ENCODE results near the gene CDIP1. TPM values are rescaled to one million over a fixed set of nuclear protein-coding genes. Genes with fewer than 3 reads are reported as not detected.

CDIP1 gene
- total and polyA plus RNA-seq, 4 donors: 11.3 to 25.2 (median 12.8) TPM

DNA sequence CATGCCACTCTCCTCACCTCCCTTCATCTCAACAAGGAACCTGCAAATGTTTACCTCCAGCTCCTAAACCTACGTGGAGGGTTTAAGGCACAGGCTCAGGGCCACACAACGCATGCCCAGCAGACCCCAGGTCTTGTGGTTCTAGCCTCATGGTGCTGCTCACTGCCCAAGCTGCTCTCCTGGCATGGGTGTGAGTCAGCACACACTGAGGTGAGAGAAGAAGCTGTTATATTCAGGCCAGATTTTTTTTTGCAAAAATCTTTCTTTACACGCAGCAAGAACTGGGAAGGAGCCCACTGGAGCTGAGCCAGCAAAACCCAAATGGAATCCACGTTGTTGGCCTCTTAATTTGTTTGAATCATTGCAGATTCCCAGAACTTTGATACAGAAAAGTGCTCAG is 12.0 kb upstream of the CDIP1 start:
- peaks cover 0 to 16% (median 0%) of the 10 kb centered on the region in 5 donors for H3K4me1 ChIP-seq (ENCODE audit: control insufficient read depth in 5 of 5, insufficient read depth in 5 of 5, low read length in 5 of 5)
- DNase-seq (peak in 1 of 3 donors; percentile 38), ATAC-seq (ENCODE audit: insufficient read depth, low FRiP score) (no peak)
- H3K36me3 ChIP-seq (ENCODE audit: control insufficient read depth in 4 of 4, insufficient read depth in 4 of 4, low read length in 4 of 4): no peaks in the 10 kb centered on the region
- no peak overlapping the region for H3K27ac ChIP-seq (ENCODE audit: low read depth in 1 of 2, low read length in 1 of 2)
- no peaks in the 10 kb centered on the region for H3K27me3 ChIP-seq (ENCODE audit: control insufficient read depth in 3 of 3, insufficient read depth in 3 of 3, low read length in 2 of 3)
- TF ChIP-seq, protein P1, sequence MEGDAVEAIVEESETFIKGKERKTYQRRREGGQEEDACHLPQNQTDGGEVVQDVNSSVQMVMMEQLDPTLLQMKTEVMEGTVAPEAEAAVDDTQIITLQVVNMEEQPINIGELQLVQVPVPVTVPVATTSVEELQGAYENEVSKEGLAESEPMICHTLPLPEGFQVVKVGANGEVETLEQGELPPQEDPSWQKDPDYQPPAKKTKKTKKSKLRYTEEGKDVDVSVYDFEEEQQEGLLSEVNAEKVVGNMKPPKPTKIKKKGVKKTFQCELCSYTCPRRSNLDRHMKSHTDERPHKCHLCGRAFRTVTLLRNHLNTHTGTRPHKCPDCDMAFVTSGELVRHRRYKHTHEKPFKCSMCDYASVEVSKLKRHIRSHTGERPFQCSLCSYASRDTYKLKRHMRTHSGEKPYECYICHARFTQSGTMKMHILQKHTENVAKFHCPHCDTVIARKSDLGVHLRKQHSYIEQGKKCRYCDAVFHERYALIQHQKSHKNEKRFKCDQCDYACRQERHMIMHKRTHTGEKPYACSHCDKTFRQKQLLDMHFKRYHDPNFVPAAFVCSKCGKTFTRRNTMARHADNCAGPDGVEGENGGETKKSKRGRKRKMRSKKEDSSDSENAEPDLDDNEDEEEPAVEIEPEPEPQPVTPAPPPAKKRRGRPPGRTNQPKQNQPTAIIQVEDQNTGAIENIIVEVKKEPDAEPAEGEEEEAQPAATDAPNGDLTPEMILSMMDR (IDR thresholded peaks at IDR 0.05; ENCODE audit: control extremely low read depth, extremely low read depth): no peak
- H3K4me3 ChIP-seq: no peak overlapping the region
- no peaks in the 10 kb centered on the region for H3K9me3 ChIP-seq (ENCODE audit: control insufficient read depth in 4 of 4, insufficient read depth in 3 of 4, low read length in 3 of 4)
- H3K9ac ChIP-seq (ENCODE audit: insufficient read depth in 1 of 2, low read length in 2 of 2): no peak overlapping the region
- 43 to 69% methylated on average over 4 of the region's 4 CpGs for WGBS, 2 donors

DNA sequence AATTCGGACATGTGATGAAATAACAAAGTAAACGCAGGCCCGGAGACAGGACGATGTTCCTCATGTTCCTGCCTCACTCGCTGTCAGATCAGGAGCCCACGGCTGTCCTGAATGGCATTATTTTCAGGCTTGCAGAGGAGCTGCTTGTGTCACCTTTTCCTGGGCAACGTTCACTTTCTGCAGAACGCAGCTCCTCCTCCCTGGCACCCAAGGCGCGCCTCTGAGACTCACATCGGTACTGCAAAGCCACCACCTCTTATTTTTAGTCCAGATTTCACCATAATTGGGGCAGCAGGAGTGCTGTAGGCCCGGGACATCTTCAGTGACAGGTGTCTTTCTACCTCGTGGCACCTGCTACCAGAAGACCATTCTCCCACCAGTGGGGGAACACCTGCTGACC is 9.6 kb upstream of the CDIP1 start:
- Histone ChIP-seq H3K9me3 (ENCODE audit: control insufficient read depth in 4 of 4, insufficient read depth in 3 of 4, low read length in 3 of 4) (no peaks in the 10 kb centered on the region), H3K27ac (ENCODE audit: low read depth in 1 of 2, low read length in 1 of 2) (no peak overlapping the region), H3K36me3 (ENCODE audit: control insufficient read depth in 4 of 4, insufficient read depth in 4 of 4, low read length in 4 of 4) (no peaks in the 10 kb centered on the region), H3K4me3 (no peak overlapping the region), H3K27me3 (ENCODE audit: control insufficient read depth in 3 of 3, insufficient read depth in 3 of 3, low read length in 2 of 3) (no peaks in the 10 kb centered on the region), H3K4me1 (ENCODE audit: control insufficient read depth in 5 of 5, insufficient read depth in 5 of 5, low read length in 5 of 5) (peaks cover 0 to 12% (median 0%) of the 10 kb centered on the region in 5 donors), H3K9ac (ENCODE audit: insufficient read depth in 1 of 2, low read length in 2 of 2) (no peak overlapping the region)
- DNase-seq: no peak
- no peak for ATAC-seq (ENCODE audit: insufficient read depth, low FRiP score)
- TF ChIP-seq, protein P1 (IDR thresholded peaks at IDR 0.05; ENCODE audit: control extremely low read depth, extremely low read depth): no peak
- 81 to 88% methylated on average over 13 of the region's 13 CpGs for WGBS, 2 donors

DNA sequence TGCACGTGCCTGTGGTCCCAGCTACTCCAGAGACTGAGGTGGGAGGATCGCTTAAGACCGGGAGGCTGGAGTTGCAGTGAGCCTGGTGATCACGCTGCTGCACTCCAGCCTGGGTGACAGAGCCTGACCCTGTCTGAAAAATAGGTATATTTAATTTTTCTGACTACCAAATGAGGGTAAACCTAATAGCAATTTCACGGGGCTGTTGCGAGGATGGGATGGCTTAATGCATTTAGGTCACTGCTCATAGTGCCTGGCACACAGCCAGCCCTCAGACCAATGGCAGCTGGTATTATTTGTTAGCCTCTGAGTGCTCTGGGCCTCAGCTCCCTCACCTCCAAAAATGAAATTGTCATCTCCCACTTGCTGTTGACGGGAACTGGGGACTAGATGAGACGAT is 5.9 kb upstream of the CDIP1 start:
- Histone ChIP-seq H3K9me3 (ENCODE audit: control insufficient read depth in 4 of 4, insufficient read depth in 3 of 4, low read length in 3 of 4) (peaks cover 0 to 5% (median 0%) of the 10 kb centered on the region in 4 donors), H3K4me1 (ENCODE audit: control insufficient read depth in 5 of 5, insufficient read depth in 5 of 5, low read length in 5 of 5) (no peaks in the 10 kb centered on the region), H3K27me3 (ENCODE audit: control insufficient read depth in 3 of 3, insufficient read depth in 3 of 3, low read length in 2 of 3) (no peaks in the 10 kb centered on the region), H3K9ac (ENCODE audit: insufficient read depth in 1 of 2, low read length in 2 of 2) (no peak overlapping the region), H3K4me3 (no peak overlapping the region), H3K36me3 (ENCODE audit: control insufficient read depth in 4 of 4, insufficient read depth in 4 of 4, low read length in 4 of 4) (no peaks in the 10 kb centered on the region), H3K27ac (ENCODE audit: low read depth in 1 of 2, low read length in 1 of 2) (no peak overlapping the region)
- peak; percentile 36 to 61 (median 56) for DNase-seq
- no peak for ATAC-seq (ENCODE audit: insufficient read depth, low FRiP score)
- WGBS, 2 donors: 81 to 89% methylated on average over 8 of the region's 8 CpGs
- TF ChIP-seq, protein P1 (IDR thresholded peaks at IDR 0.05; ENCODE audit: control extremely low read depth, extremely low read depth): no peak

DNA sequence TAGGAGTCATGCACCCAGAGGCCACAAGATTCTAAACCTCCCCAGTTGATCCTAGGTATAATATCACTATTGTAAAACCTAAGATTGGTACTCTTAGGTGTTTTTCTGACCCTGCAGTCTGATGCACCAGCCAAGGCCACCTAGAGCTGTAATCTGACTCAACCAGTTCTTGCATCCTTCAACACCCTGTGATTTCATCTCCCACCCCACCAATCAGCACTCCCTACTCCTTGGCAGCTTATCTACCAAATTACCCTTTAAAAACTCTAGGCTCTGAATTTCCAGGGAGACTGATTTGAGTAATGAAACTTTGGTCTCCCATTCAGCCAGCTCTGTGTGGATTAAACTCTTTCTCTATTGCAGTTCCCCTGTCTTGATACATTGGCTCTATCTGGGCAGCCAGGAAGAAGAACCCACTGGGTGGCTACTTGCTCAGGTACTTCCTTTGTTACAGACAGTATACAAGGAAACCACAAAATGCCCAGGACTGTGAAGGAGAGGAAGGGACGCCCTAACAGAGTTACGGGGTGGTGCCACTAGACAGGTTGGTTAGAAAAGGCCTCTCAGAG is 1.2 kb upstream of the CDIP1 start:
- Histone ChIP-seq H3K9me3 (ENCODE audit: control insufficient read depth in 4 of 4, insufficient read depth in 3 of 4, low read length in 3 of 4) (peaks cover 0 to 12% (median under 1%) of the 10 kb centered on the region in 4 donors), H3K4me3 (no peak overlapping the region), H3K27ac (ENCODE audit: low read depth in 1 of 2, low read length in 1 of 2) (no peak overlapping the region), H3K4me1 (ENCODE audit: control insufficient read depth in 5 of 5, insufficient read depth in 5 of 5, low read length in 5 of 5) (peaks cover 0 to 8% (median 4%) of the 10 kb centered on the region in 5 donors), H3K36me3 (ENCODE audit: control insufficient read depth in 4 of 4, insufficient read depth in 4 of 4, low read length in 4 of 4) (no peaks in the 10 kb centered on the region), H3K27me3 (ENCODE audit: control insufficient read depth in 3 of 3, insufficient read depth in 3 of 3, low read length in 2 of 3) (no peaks in the 10 kb centered on the region), H3K9ac (ENCODE audit: insufficient read depth in 1 of 2, low read length in 2 of 2) (no peak overlapping the region)
- ATAC-seq (ENCODE audit: insufficient read depth, low FRiP score) (no peak), DNase-seq (no peak)
- WGBS, 2 donors: 91 to 97% methylated on average over 2 of the region's 2 CpGs
- TF ChIP-seq, protein P1 (IDR thresholded peaks at IDR 0.05; ENCODE audit: control extremely low read depth, extremely low read depth): no peak
